GM12892 (cell line): ENCODE data around the gene SPECC1L.

ENCODE experiments used
- POLR2A ChIP-seq: IDR thresholded peaks from 2 replicates; pipeline ENCODE4 v1.6.1; 2011; ENCODE audit warnings: low read depth, low read length, control low read depth
- TAF1 ChIP-seq: IDR thresholded peaks from 2 replicates; pipeline ENCODE4 v1.6.1; 2011; ENCODE audit warnings: low read depth, mild to moderate bottlenecking, control low read depth, low read length, borderline replicate concordance

DNA sequence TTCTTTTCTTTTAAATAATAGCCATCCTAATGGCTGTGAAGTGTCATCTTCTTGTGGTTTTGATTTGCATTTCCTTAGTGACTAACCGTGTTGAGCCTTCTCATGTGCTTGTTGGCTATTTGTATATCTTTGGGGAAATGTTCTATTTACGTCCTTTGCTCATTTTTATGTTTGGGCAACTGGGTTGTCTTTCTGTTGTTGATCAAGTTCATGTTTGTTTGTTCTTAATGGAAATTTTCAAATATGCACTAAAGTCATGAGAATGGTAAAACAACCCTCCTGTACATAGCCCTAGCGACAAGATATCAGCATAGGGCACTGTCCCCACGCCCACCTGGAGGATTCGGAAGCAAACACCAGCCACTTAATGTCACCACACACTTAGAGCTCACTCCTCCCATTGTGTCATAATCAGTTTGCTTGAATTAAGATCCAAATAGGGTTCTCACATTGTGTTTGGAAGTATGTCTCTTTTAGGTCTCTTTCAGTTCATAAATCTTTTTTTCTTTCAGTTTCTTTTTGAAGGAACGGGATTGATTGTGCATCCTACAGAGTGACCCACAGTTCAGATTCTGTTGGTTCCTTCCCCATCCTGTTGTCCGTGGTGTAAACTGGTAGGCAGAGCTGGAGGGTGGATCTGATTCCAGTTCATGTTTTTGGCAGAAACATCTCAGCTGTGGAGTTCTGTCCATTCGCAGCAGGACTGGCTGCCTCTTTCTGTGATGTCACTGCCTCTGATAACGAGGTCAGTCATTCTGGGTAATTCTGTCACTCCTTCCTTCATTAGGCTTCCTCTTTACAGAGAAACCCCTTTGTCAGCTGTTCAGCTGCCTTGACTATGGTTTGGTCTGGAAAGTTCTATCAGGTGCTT lies 130.3 kb downstream of the SPECC1L start:
- no peak for TF ChIP-seq TAF1
- TF ChIP-seq POLR2A: 0 out of 2 replicates have a peak, but pooled peaks have one; percentile 33
